ENCODE measurements around the gene S100PBP.

GRCh38 chr1:32786856-32787255 is 30.6 kb upstream of the S100PBP start:
- TF ChIP-seq CTCF (CRISPR knock-in tag; IDR thresholded peaks at IDR 0.05) (peak; percentile 18; the same call in 1 of the 2 replicates), ZNF776 (CRISPR knock-in tag; IDR thresholded peaks at IDR 0.05) (no peak), SCMH1 (CRISPR knock-in tag; IDR thresholded peaks at IDR 0.05; ENCODE audit: borderline replicate concordance) (no peak), ZNF83 (CRISPR knock-in tag; IDR thresholded peaks at IDR 0.05; ENCODE audit: borderline replicate concordance) (no peak), NFKB2 (CRISPR knock-in tag; IDR thresholded peaks at IDR 0.05; ENCODE audit: borderline replicate concordance) (no peak), POLR2A (IDR thresholded peaks at IDR 0.05; ENCODE audit: insufficient read depth in 1 of 2, low read depth in 2 of 2, low read length in 2 of 2) (no peak), JUNB (CRISPR knock-in tag; IDR thresholded peaks at IDR 0.05; ENCODE audit: borderline replicate concordance) (no peak), YY1 (IDR thresholded peaks at IDR 0.05; ENCODE audit: insufficient read depth, insufficient replicate concordance, low read depth, low read length) (no peak), KLF9 (CRISPR knock-in tag; IDR thresholded peaks at IDR 0.05; ENCODE audit: low read depth) (no peak)
